Naive thymus-derived CD8-positive, alpha-beta T cell (primary cell): ENCODE data around the gene TRIM62. TPM values are rescaled to one million over a fixed set of nuclear protein-coding genes. Genes with fewer than 3 reads are reported as not detected.
A peak's percentile ranks its signal among the peaks of the same experiment; 100 is the strongest.

Experiments
- ATAC-seq, 2 donors: fragments of 150-1000 bp; cut with Tn5 transposase in 1 of 2; sonication (Bioruptor Pico), chemical (Tn5 transposase) in 1 of 2; 1 replicate in 1 of 2; 2 replicates in 1 of 2; pipeline ENCODE4 v1.10.0; 2021; ENCODE audit warnings: mild to moderate bottlenecking in 2 of 2, moderate library complexity in 2 of 2
- POLR2A ChIA-PET: fragments of 350-600 bp; sonication (Branson Sonifier 250); formaldehyde crosslinking; loops from one replicate; lab custom pipeline; 2021; ENCODE audit warnings: antibody characterized with exemption; lab: Charles Lee
- DNase-seq, 10 donors: peaks; one replicate each; pipeline versions ENCODE4 v3.0.0 to v3.0.0-alpha.2; 2020 to 2022
- H3K27ac Mint-ChIP-seq, 10 donors: one replicate each; pipeline ENCODE4 v1.8.0; 2020 to 2022; ENCODE audit warnings: mild to moderate bottlenecking in 10 of 10, mixed read lengths in 10 of 10, moderate library complexity in 4 of 10, inconsistent platforms in 1 of 10
- H3K27me3 Mint-ChIP-seq, 5 donors: one replicate each; pipeline ENCODE4 v1.8.0; 2021 to 2022; ENCODE audit warnings: mixed read lengths in 5 of 5
- H3K36me3 Mint-ChIP-seq, 3 donors: one replicate each; pipeline ENCODE4 v1.8.0; 2020 to 2022; ENCODE audit warnings: mixed read lengths in 3 of 3, mild to moderate bottlenecking in 2 of 3, inconsistent platforms in 1 of 3
- H3K4me1 Mint-ChIP-seq, 4 donors: one replicate each; pipeline ENCODE4 v1.8.0; 2021 to 2022; ENCODE audit warnings: mixed read lengths in 4 of 4
- H3K4me3 Mint-ChIP-seq, 10 donors: one replicate each; pipeline ENCODE4 v1.8.0; 2020 to 2022; ENCODE audit warnings: mild to moderate bottlenecking in 10 of 10, mixed read lengths in 10 of 10, moderate library complexity in 6 of 10, inconsistent platforms in 1 of 10
- H3K9me3 Mint-ChIP-seq, 9 donors: one replicate each; pipeline ENCODE4 v1.8.0; 2020 to 2022; ENCODE audit warnings: mixed read lengths in 9 of 9, mild to moderate bottlenecking in 3 of 9, inconsistent platforms in 1 of 9, moderate library complexity in 1 of 9
- polyA plus RNA-seq, 3 donors: library from polyadenylated mRNA; unstranded; fragments of 300-500 nt; fragmentation: Illumina TruSeq; gene quantifications; one replicate each; pipeline ENCODE4 v1.2.3, GENCODE V29; 2021
- total RNA-seq, 8 experiments: library from RNA in 2 of 8; stranded (reverse) in 2 of 8; gene quantifications; one replicate each; pipeline ENCODE4 v1.2.3 and lab custom pipeline; 2021 to 2026

Gene TRIM62
- total and polyA plus RNA-seq, 5 experiments from 2014 or later, result 2.7 to 17.6 (median 4.7) TPM

GRCh38 chr1:33167650-33168447 is 14.0 kb downstream of the TRIM62 start:
- H3K27me3 Mint-ChIP-seq, result no peaks in the 10 kb centered on the region
- peak overlapping the region in 2 of 10 donors; percentile 23 to 59 for H3K27ac Mint-ChIP-seq
- no peak for DNase-seq
- ATAC-seq, result no peak
- peaks cover 7 to 16% (median 13%) of the 10 kb centered on the region in 4 donors for H3K4me1 Mint-ChIP-seq
- no peak overlapping the region for H3K4me3 Mint-ChIP-seq
- peaks cover 6 to 30% (median 17%) of the 10 kb centered on the region in 3 donors for H3K36me3 Mint-ChIP-seq
- no peaks in the 10 kb centered on the region for H3K9me3 Mint-ChIP-seq
- POLR2A ChIA-PET, result interaction anchor here (1.6 to 1.7 kb wide), 2 partner anchors 8 to 41 kb away, joined by 4 to 6 read pairs; no protein-coding TSS in a partner anchor

- DNase-seq (no peak), ATAC-seq (no peak)
- Mint-ChIP-seq H3K27ac (no peak overlapping the region), H3K4me1 (peaks cover 0 to 16% (median 5%) of the 10 kb centered on the region in 4 donors), H3K36me3 (peaks cover 6 to 26% (median 14%) of the 10 kb centered on the region in 3 donors), H3K27me3 (no peaks in the 10 kb centered on the region), H3K4me3 (no peak overlapping the region), H3K9me3 (no peaks in the 10 kb centered on the region)
- POLR2A ChIA-PET, result no interaction called here
Measured at GRCh38 chr1:33165809-33166208, 16.0 kb downstream of the TRIM62 start.

GRCh38 chr1:33165209-33165608 is 16.6 kb downstream of the TRIM62 start:
- no peaks in the 10 kb centered on the region for H3K27me3 Mint-ChIP-seq
- DNase-seq, result no peak
- no peak overlapping the region for H3K27ac Mint-ChIP-seq
- no peak for ATAC-seq
- H3K4me1 Mint-ChIP-seq, result peaks cover 0 to 16% (median 5%) of the 10 kb centered on the region in 4 donors
- POLR2A ChIA-PET, result no interaction called here
- no peak overlapping the region for H3K4me3 Mint-ChIP-seq
- peaks cover 6 to 24% (median 14%) of the 10 kb centered on the region in 3 donors for H3K36me3 Mint-ChIP-seq
- no peaks in the 10 kb centered on the region for H3K9me3 Mint-ChIP-seq

- peaks cover 0 to 13% (median 5%) of the 10 kb centered on the region in 4 donors for H3K4me1 Mint-ChIP-seq
- ATAC-seq, result no peak
- peak overlapping the region in 2 of 10 donors; percentile 17 to 66 for H3K27ac Mint-ChIP-seq
- no peaks in the 10 kb centered on the region for H3K9me3 Mint-ChIP-seq
- DNase-seq, result no peak
- POLR2A ChIA-PET, result no interaction called here
- no peaks in the 10 kb centered on the region for H3K27me3 Mint-ChIP-seq
- no peak overlapping the region for H3K4me3 Mint-ChIP-seq
- peaks cover 6 to 26% (median 9%) of the 10 kb centered on the region in 3 donors for H3K36me3 Mint-ChIP-seq
Measured at GRCh38 chr1:33163621-33164519, 18.0 kb downstream of the TRIM62 start.

- POLR2A ChIA-PET, result no interaction called here
- H3K9me3 Mint-ChIP-seq, result no peaks in the 10 kb centered on the region
- H3K4me1 Mint-ChIP-seq, result peaks cover 0 to 14% (median 5%) of the 10 kb centered on the region in 4 donors
- peaks cover 0 to 25% (median 0%) of the 10 kb centered on the region in 3 donors for H3K36me3 Mint-ChIP-seq
- ATAC-seq, result no peak
- DNase-seq, result no peak
- H3K27ac Mint-ChIP-seq, result peak overlapping the region in 2 of 10 donors; percentile 31 to 75
- H3K27me3 Mint-ChIP-seq, result no peaks in the 10 kb centered on the region
- no peak overlapping the region for H3K4me3 Mint-ChIP-seq
Measured at GRCh38 chr1:33162141-33162540, 19.7 kb downstream of the TRIM62 start.

GRCh38 chr1:33161061-33161681 is 20.7 kb downstream of the TRIM62 start:
- POLR2A ChIA-PET, result interaction anchor here (1.8 kb wide), 1 partner anchor 8 kb away, joined by 4 read pairs; no protein-coding TSS in a partner anchor
- Mint-ChIP-seq H3K36me3 (peaks cover 0 to 25% (median 0%) of the 10 kb centered on the region in 3 donors), H3K27me3 (no peaks in the 10 kb centered on the region), H3K4me1 (peaks cover 0 to 16% (median 5%) of the 10 kb centered on the region in 4 donors), H3K9me3 (no peaks in the 10 kb centered on the region), H3K27ac (peak overlapping the region in 1 of 10 donors; percentile 10), H3K4me3 (no peak overlapping the region)
- ATAC-seq (no peak), DNase-seq (no peak)

GRCh38 chr1:33159577-33159976 is 22.3 kb downstream of the TRIM62 start:
- no peaks in the 10 kb centered on the region for H3K27me3 Mint-ChIP-seq
- DNase-seq, result no peak
- H3K27ac Mint-ChIP-seq, result peak overlapping the region in 3 of 10 donors; percentile 37 to 85 (median 59)
- H3K36me3 Mint-ChIP-seq, result peaks cover 0 to 33% (median 0%) of the 10 kb centered on the region in 3 donors
- no peaks in the 10 kb centered on the region for H3K9me3 Mint-ChIP-seq
- POLR2A ChIA-PET, result interaction anchor here (1.8 kb wide), 1 partner anchor 9 kb away, joined by 4 read pairs; no protein-coding TSS in a partner anchor
- no peak for ATAC-seq
- H3K4me1 Mint-ChIP-seq, result peaks cover 0 to 16% (median 6%) of the 10 kb centered on the region in 4 donors
- no peak overlapping the region for H3K4me3 Mint-ChIP-seq

- peaks cover 0 to 18% (median 5%) of the 10 kb centered on the region in 4 donors for H3K4me1 Mint-ChIP-seq
- peaks cover 0 to 34% (median 0%) of the 10 kb centered on the region in 3 donors for H3K36me3 Mint-ChIP-seq
- H3K27ac Mint-ChIP-seq, result no peak overlapping the region
- no peaks in the 10 kb centered on the region for H3K9me3 Mint-ChIP-seq
- no peaks in the 10 kb centered on the region for H3K27me3 Mint-ChIP-seq
- no peak overlapping the region for H3K4me3 Mint-ChIP-seq
- DNase-seq (no peak), ATAC-seq (no peak)
- POLR2A ChIA-PET, result no interaction called here
Measured at GRCh38 chr1:33158366-33158765, 23.5 kb downstream of the TRIM62 start.

GRCh38 chr1:33157131-33157530 is 24.7 kb downstream of the TRIM62 start:
- H3K9me3 Mint-ChIP-seq, result no peaks in the 10 kb centered on the region
- POLR2A ChIA-PET, result no interaction called here
- peaks cover 0 to 20% (median 11%) of the 10 kb centered on the region in 4 donors for H3K4me1 Mint-ChIP-seq
- peaks cover 0 to 37% (median 0%) of the 10 kb centered on the region in 3 donors for H3K36me3 Mint-ChIP-seq
- H3K4me3 Mint-ChIP-seq, result no peak overlapping the region
- peak overlapping the region in 5 of 10 donors; percentile 2 to 66 (median 24) for H3K27ac Mint-ChIP-seq
- H3K27me3 Mint-ChIP-seq, result no peaks in the 10 kb centered on the region
- DNase-seq (no peak), ATAC-seq (no peak)

- H3K36me3 Mint-ChIP-seq, result peaks cover 0 to 41% (median 0%) of the 10 kb centered on the region in 3 donors
- no peaks in the 10 kb centered on the region for H3K27me3 Mint-ChIP-seq
- H3K27ac Mint-ChIP-seq, result peak overlapping the region in 4 of 10 donors; percentile 27 to 66 (median 38)
- no peaks in the 10 kb centered on the region for H3K9me3 Mint-ChIP-seq
- H3K4me1 Mint-ChIP-seq, result peaks cover 0 to 17% (median 9%) of the 10 kb centered on the region in 4 donors
- no peak for ATAC-seq
- DNase-seq, result no peak
- no peak overlapping the region for H3K4me3 Mint-ChIP-seq
- POLR2A ChIA-PET, result no interaction called here
Measured at GRCh38 chr1:33155877-33156538, 25.8 kb downstream of the TRIM62 start.

- no peaks in the 10 kb centered on the region for H3K27me3 Mint-ChIP-seq
- no peak overlapping the region for H3K4me3 Mint-ChIP-seq
- POLR2A ChIA-PET, result no interaction called here
- DNase-seq (no peak), ATAC-seq (no peak)
- no peaks in the 10 kb centered on the region for H3K9me3 Mint-ChIP-seq
- peak overlapping the region in 3 of 10 donors; percentile 5 to 32 (median 15) for H3K27ac Mint-ChIP-seq
- peaks cover 0 to 17% (median 9%) of the 10 kb centered on the region in 4 donors for H3K4me1 Mint-ChIP-seq
- H3K36me3 Mint-ChIP-seq, result peaks cover 0 to 36% (median 3%) of the 10 kb centered on the region in 3 donors
Measured at GRCh38 chr1:33153650-33154049, 28.2 kb downstream of the TRIM62 start.
